OCI-LY3 (cell line): ENCODE data around the gene CRTC1.
"Not testable (repeated sequence)": the region's sequence is repeated elsewhere in the genome, so short reads cannot be mapped to it uniquely, and the experiment has no call there.

ENCODE experiments used
- CTCF ChIP-seq: fragments of 200-600, 300-600 bp; sonication (generic); IDR thresholded peaks from 2 replicates; pipeline ENCODE4 v1.5.1; 2014; ENCODE audit warnings: antibody characterized with exemption, low read length, low read depth
- EZH2phosphoT487 ChIP-seq: fragments of 200-600 bp; shearing (Covaris generic); IDR thresholded peaks from 2 replicates; pipeline ENCODE4 v1.6.1; 2018; ENCODE audit warnings: antibody characterized with exemption, mixed run types, low read depth

- not testable (repeated sequence) for TF ChIP-seq CTCF, EZH2phosphoT487
Measured at GRCh38 chr19:18816645-18817044, 133.2 kb downstream of the CRTC1 start.
